Urinary bladder (tissue), 4 donors: ENCODE measurements around the gene PLD1. TPM values are rescaled to one million over a fixed set of nuclear protein-coding genes. Genes with fewer than 3 reads are reported as not detected.

ENCODE experiments used
- DNase-seq: peaks from one replicate; pipeline ENCODE4 v3.0.0-alpha.2; 2015; ENCODE audit errors: extremely low spot score
- H3K27ac ChIP-seq: one replicate; pipeline ENCODE4 v1.5.1; 2013; ENCODE audit warnings: low read depth, mild to moderate bottlenecking, moderate library complexity
- H3K36me3 ChIP-seq: one replicate; pipeline ENCODE4 v1.6.1; 2013; ENCODE audit warnings: mild to moderate bottlenecking, moderate library complexity; ENCODE audit not compliant: insufficient read depth
- H3K4me1 ChIP-seq: one replicate; pipeline ENCODE4 v1.6.1; 2013; ENCODE audit warnings: mild to moderate bottlenecking, moderate library complexity; ENCODE audit not compliant: insufficient read depth
- H3K4me3 ChIP-seq: one replicate; pipeline ENCODE4 v1.5.1; 2013; ENCODE audit warnings: low read depth, low read length
- WGBS: extraction: QIAGEN DNeasy Blood & Tissue Kit; methylation state at CpG from one replicate; pipeline ENCODE4 v1.1.7; 2013; 5-methylcytosine and 5-hydroxymethylcytosine counted together
- polyA plus RNA-seq: library from polyadenylated mRNA; stranded (reverse); fragments of 200-250 nt; gene quantifications from one replicate; pipeline ENCODE4 v1.2.3, GENCODE V29; 2013
- total RNA-seq: library from RNA; depleted of rRNA; stranded (reverse); fragments of >200 nt; gene quantifications from one replicate; pipeline ENCODE4 v1.2.3, GENCODE V29; 2014
- donor health status: healthy with polysubstance abuse.
- donor health status: healthy.

PLD1 gene
- total and polyA plus RNA-seq, 2 donors: 3.5 to 43.3 TPM

DNA sequence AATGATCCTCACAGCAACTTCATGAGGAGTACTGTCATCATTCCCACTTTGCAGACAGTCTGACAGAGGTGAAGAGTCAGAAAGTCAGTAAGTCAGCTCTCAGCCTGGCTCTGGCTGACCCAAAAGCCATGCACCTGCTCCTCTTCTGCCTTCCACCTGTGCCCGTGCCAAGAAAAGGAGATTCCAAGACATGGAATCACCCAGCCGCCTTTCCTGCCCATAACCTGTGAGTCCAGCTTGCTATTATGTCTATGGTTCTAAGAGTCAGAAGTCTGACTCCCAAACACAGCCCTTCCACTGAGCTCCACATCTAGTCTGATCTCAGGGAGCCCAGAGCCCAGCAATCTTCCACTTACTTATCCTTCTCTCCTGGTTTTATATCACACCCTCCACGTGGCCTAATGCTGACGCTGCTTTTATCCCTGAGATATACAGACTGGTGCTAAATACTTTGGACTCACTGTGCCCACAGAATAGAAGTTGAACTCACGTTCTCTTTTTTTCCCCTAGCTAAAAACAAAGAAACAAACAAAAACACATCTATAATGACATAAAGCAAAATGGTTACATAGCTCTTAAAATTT lies 66.0 kb downstream of the PLD1 start:
- Histone ChIP-seq H3K4me3 (no peak overlapping the region), H3K36me3 (no peaks in the 10 kb centered on the region), H3K4me1 (no peaks in the 10 kb centered on the region), H3K27ac (no peak overlapping the region)
- DNase-seq: no peak
- WGBS: 81% methylated on average over 5 of the region's 5 CpGs

DNA sequence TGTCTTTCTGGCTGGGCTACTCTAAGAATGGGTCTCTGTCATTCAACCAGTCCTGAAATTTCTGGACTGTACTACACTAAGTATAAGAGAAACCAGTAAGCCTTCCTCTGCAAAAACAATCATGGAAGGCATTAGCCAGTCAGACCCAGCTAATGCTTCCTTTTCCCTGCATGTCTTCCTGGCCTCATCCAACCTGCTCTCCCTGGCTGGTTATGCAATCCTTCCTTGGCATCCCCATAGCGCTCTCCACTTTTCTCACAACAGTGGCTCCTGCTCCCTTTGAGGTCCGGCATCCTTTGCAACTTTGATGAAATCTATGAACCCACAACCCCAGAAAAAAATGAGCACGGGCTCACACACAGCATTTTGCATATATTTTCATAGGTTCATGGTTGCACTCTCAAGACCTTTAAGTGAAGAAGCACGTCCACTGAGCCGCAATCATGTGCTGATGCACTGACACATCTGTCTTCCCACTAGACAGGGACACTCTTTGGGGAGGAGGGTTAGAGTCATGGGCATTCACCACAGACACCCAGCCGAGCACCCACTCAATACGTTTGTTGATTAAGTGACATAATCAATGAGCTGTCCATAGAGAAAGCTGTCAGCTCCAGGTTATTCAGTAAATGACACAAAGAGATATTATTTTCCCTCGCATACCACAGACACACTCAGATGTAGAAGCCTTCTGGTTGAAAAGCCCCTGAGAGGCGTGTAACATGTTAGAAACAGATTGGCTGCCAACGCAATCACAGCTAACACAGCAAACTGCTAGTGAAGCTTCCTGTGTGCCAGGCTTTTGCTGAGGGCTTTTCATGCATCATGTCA lies 66.7 kb downstream of the PLD1 start:
- Histone ChIP-seq H3K27ac (no peak overlapping the region), H3K36me3 (no peaks in the 10 kb centered on the region), H3K4me3 (no peak overlapping the region), H3K4me1 (no peaks in the 10 kb centered on the region)
- WGBS: 94% methylated on average over 10 of the region's 10 CpGs
- no peak for DNase-seq

DNA sequence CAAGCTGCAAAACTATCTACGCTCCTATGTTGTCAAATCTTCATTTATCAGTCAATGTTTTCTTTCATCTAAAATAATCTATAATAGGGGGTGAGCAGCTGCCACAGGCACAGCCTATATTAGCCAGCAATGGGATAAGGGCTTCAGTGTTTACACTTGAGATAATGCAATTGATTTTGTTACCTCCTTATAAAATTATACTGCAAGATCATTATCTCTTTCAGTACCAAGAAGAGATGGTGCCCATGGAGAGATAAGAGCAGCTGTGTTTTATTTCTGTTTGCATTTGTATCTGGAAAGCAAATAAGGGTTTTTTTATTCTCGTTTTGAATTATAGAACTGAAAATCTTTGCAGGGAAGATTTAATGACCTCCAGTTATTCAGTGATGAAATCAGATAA lies 68.9 kb downstream of the PLD1 start:
- WGBS: 51% methylated on average over 2 of the region's 2 CpGs
- no peaks in the 10 kb centered on the region for H3K4me1 ChIP-seq
- H3K27ac ChIP-seq: no peak overlapping the region
- no peak for DNase-seq
- H3K36me3 ChIP-seq: no peaks in the 10 kb centered on the region
- H3K4me3 ChIP-seq: no peak overlapping the region

DNA sequence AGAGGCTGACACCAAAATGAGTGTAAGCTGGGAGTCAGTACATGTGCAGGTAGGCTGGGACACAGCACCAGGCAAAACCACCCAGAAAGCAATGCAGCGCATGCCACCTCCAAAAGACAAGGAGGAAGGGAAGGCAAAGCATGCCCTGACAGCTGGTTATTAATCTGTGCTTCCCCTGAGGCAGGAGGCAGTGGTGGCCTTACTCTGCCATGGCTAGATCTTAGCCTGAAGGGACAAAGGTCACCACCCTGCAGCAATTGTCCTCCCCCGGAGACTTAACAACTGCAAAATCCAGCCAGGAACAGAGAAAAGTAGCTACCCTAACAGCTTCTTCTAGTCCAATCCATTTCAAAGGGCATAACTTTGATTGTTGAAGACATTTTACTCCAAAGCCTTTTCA lies 73.7 kb downstream of the PLD1 start:
- Histone ChIP-seq H3K36me3 (peaks cover 2% of the 10 kb centered on the region), H3K4me1 (no peaks in the 10 kb centered on the region), H3K4me3 (no peak overlapping the region), H3K27ac (no peak overlapping the region)
- WGBS: 97% methylated on average over 2 of the region's 2 CpGs
- no peak for DNase-seq

DNA sequence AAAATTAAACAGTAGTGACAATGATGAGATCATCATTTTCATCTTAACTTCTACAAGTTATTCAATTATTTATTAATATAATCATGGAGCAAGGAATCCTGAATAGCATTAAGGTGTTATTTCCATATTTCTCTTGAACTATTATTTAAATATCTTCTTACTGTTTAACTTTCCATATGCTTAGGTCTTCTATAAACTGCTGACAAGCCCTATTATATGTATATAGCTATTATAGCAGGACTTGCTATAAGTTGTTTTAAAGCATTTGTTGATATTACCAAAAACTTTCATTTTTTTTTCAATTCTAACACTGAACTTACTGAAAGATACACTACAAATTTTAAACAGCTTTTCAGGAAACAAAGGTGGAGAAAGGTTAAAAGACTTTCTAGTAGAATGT lies 76.7 kb downstream of the PLD1 start:
- Histone ChIP-seq H3K4me1 (no peaks in the 10 kb centered on the region), H3K36me3 (peaks cover 2% of the 10 kb centered on the region), H3K27ac (no peak overlapping the region), H3K4me3 (no peak overlapping the region)
- no peak for DNase-seq

DNA sequence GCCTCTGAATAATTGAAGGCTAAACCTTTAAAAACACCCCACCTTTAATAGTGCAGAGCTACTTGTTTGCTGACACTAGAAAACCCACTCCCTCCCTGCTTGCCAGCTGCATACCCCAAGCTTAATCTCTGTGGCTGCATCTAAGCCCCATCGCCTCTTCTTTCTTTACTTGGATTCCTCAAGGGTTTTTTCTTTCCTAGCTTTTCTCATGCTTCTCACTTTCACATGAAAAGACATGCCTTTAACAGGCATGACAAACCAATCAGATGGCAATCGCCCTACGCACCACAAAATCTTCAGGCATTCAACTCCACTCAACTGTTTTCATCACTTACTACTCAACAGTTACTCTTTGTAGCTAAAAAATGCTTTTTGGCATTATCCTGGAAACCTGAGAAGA lies 77.5 kb downstream of the PLD1 start:
- Histone ChIP-seq H3K4me1 (no peaks in the 10 kb centered on the region), H3K36me3 (peaks cover 2% of the 10 kb centered on the region), H3K27ac (no peak overlapping the region), H3K4me3 (no peak overlapping the region)
- DNase-seq: no peak
- WGBS: 58% methylated on average over 3 of the region's 3 CpGs

DNA sequence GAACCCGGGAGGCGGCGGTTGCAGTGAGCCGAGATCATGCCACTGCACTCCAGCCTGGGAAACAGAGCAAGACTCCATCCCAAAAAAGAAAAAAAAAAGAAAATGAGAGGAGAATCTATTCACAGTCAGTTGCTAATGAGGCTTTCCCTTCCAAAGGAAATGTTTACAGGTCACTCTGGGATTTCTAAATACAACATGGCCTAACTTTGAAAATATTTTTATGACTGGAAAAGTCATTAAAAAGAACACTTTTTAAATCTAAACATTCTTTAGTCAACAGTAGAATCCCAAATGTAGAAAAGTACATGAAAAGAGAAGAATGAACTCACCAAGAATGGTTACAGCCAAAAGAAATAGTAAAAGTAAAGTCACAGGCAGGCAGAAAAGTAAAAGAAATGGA lies 78.6 kb downstream of the PLD1 start:
- Histone ChIP-seq H3K4me1 (no peaks in the 10 kb centered on the region), H3K27ac (no peak overlapping the region), H3K36me3 (peaks cover 2% of the 10 kb centered on the region), H3K4me3 (no peak overlapping the region)
- no peak for DNase-seq
- 77% methylated on average over 3 of the region's 4 CpGs for WGBS

DNA sequence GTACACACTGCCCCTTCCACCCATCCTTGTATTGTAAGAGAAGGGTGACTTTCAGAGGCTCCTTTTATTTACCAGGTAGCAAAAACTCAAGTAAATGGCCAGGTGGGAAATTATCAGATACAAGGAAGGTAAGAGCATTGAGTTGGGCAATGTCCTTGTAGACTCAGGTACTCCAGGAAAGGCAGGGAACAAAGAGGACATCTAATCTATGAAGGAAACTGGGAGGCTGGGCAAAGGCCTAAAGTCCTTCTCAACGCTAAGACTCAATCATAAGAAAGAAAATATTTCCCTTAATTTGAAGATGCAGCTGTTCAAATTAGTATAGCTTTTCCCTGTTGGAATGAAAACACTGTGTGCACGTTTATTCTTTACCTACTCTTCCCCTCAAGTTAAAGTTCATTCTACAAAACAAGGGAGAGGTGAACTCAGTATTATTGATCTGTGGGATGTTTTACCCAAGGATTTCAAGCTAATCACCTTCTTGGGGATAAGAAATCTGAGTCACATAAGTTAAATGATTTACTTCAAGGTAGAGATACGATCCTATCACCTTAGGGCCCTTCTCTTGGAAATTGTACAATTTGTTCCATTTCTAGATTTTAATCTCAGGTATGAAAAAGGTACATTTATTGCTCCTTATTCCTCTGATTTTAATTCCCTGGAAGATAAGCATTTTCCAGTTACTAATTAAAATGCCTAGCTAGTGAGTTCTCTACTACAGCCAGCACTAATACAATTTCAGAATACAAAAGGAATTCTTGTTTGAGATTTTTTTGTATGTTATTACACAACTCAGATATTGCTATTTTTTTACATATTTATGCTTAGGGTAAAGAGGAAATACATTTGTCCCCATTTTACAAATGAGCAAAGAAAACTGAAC lies 80.6 kb downstream of the PLD1 start:
- WGBS: 96% methylated on average over 3 of the region's 3 CpGs
- Histone ChIP-seq H3K4me1 (no peaks in the 10 kb centered on the region), H3K36me3 (peaks cover 2% of the 10 kb centered on the region), H3K27ac (no peak overlapping the region), H3K4me3 (no peak overlapping the region)
- DNase-seq: no peak

DNA sequence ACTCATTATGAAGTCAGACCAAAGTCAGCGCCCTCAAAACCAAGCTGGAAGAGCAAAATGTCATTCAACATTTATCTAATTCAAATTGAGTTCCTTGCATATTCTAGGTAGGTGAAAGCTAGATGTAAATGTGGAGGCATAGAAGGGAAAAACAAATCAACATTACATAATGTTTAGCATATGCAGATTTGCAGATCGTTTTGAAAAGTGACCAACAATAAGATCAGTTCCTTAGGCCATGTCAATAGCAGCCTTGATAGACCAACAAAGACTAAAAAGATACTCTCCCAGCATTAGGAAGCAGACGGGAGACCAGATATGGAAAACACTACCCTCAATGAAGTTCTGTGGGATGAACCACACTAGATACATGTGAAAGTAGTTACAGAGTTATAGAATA lies 83.0 kb downstream of the PLD1 start:
- H3K36me3 ChIP-seq: no peaks in the 10 kb centered on the region
- 80% methylated on average over 3 of the region's 3 CpGs for WGBS
- DNase-seq: no peak

DNA sequence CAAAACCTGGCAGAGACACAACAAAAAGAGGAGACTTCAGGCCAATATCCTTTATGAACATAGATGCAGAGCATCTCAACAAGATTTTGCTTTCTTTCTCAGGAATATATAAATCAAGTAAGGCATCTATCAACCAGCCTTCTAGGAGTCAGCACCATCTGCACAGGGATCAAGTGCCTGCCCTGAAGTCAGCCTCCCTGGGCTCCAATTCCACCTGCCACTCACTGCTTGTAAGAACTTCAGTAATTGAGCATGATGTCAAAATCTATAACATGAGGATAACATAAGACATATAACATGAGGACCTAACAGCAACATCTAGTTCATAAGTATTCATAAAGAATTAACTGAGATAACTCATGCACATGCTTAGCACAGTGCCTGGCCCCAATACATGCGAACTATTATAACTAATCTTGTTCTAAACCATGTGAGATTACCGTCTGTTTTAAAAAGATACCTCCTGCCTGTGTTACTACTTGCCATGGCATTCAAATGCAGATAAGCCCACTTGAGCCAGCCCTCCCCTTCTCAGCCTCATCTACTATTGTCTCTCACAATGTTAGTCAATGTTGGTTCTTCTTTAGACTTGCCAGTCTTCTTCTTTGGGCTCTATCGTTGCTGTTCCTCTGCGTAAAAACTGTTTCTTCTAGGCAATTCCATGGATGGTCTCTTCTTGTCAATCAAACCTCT lies 91.6 kb downstream of the PLD1 start:
- Histone ChIP-seq H3K36me3 (no peaks in the 10 kb centered on the region), H3K4me3 (no peak overlapping the region), H3K4me1 (no peaks in the 10 kb centered on the region), H3K27ac (no peak overlapping the region)
- WGBS: 65% methylated on average over 4 of the region's 4 CpGs
- DNase-seq: no peak

More for the DNA sequence above, 83.0 kb downstream of the PLD1 start:
- Histone ChIP-seq H3K4me3 (no peak overlapping the region), H3K27ac (no peak overlapping the region), H3K4me1 (no peaks in the 10 kb centered on the region)

DNA sequence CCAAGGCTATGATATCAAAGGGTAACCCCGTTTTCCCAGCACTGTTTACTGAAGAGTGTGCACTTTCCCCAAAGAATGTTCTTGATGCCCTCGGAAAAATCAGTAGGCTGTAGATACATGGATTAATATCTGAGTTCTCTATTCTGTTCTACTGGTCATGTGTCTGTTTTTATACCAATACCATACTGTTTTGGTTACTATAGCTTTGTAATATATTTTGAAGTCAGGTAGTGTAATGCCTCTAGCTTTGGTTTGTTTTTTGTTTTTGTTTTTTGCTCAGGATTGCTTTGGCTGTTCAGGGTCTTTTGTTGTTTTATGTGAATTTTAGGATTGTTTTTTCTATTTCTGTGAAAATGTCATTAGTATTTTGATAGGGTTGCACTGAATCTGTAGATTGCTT lies 95.1 kb downstream of the PLD1 start:
- no peak for DNase-seq
- 97% methylated on average over 2 of the region's 2 CpGs for WGBS
- H3K27ac ChIP-seq: no peak overlapping the region
- H3K4me3 ChIP-seq: no peak overlapping the region
- H3K36me3 ChIP-seq: peaks cover 2% of the 10 kb centered on the region
- no peaks in the 10 kb centered on the region for H3K4me1 ChIP-seq

DNA sequence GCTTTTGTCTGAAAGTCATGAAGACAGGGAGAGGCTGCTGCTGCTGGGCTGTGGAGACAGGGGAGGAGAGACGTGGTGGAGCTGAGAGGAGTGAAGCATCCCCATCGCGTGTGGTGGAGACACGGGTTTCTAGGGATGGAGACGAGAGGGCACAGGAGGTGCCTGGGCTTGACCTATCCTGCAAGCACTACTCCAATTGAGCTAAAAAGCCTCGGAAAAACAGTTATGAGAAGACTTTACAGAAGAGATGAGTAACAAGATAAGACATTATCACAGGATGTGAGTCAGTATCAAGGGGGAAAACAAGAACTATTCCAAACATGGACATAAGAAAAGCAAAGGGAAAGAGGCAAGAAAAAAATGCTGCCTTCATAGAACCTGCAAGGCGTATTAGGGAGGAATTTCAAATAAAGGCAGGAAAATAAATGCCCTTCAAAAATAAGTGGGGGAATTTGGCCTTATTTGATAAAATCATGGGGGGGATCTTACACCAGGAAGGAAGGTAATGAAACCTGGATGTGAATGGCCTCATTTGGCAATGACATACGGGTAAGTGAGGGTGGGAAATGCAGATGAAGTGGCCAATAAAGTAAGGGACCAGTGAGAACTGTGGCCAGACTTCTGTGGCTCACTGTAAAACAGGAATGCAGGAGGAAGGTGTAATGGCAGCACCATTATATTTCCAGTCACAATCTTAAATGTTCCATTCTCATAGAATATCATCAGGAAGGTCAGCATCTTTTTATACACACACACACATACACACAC lies 97.9 kb downstream of the PLD1 start:
- DNase-seq: no peak
- H3K27ac ChIP-seq: no peak overlapping the region
- no peak overlapping the region for H3K4me3 ChIP-seq
- H3K36me3 ChIP-seq: peaks cover 2% of the 10 kb centered on the region
- WGBS: 42% methylated on average over 8 of the region's 8 CpGs
- no peaks in the 10 kb centered on the region for H3K4me1 ChIP-seq
